GM23338 (cell line): ENCODE data around the gene NFX1. TPM values are rescaled to one million over a fixed set of nuclear protein-coding genes. Genes with fewer than 3 reads are reported as not detected.

ENCODE experiments used
- ATAC-seq: fragments of 200-7000 bp; cut with Tn5 transposase; 3 replicates; pipeline ENCODE4 v1.9.1; 2020
- DNase-seq: peaks from one replicate; pipeline ENCODE4 v3.0.0-alpha.2; 2015; ENCODE audit warnings: low spot score
- H2AFZ ChIP-seq: fragments of 200-600 bp; sonication (generic); 2 replicates; pipeline ENCODE4 v1.8.0; 2016; ENCODE audit warnings: antibody characterized with exemption, mild to moderate bottlenecking, moderate library complexity
- H3F3A ChIP-seq: fragments of 200-600 bp; sonication (generic); replicated peaks from 2 replicates; pipeline ENCODE4 v1.8.0; 2017; ENCODE audit warnings: antibody characterized with exemption, mixed run types, low read depth
- H3K27ac ChIP-seq: fragments of 200-600 bp; sonication (generic); 2 replicates; pipeline ENCODE4 v1.6.1; 2016; ENCODE audit warnings: low read depth
- H3K27me3 ChIP-seq: fragments of 200-600 bp; sonication (generic); 2 replicates; pipeline ENCODE4 v1.8.0; 2016; ENCODE audit warnings: mild to moderate bottlenecking, mixed run types, moderate library complexity; ENCODE audit not compliant: insufficient read depth
- H3K36me3 ChIP-seq: fragments of 200-600 bp; sonication (generic); 2 replicates; pipeline ENCODE4 v1.8.0; 2016; ENCODE audit warnings: mild to moderate bottlenecking; ENCODE audit not compliant: insufficient read depth
- H3K4me1 ChIP-seq: fragments of 200-600 bp; sonication (generic); 2 replicates; pipeline ENCODE4 v1.8.0; 2016; ENCODE audit warnings: mild to moderate bottlenecking, moderate library complexity; ENCODE audit not compliant: insufficient read depth
- H3K4me2 ChIP-seq: fragments of 200-600 bp; sonication (generic); 2 replicates; pipeline ENCODE4 v1.7.1; 2017; ENCODE audit warnings: mixed run types
- H3K4me3 ChIP-seq: fragments of 200-600 bp; sonication (generic); 2 replicates; pipeline ENCODE4 v1.6.1; 2016; ENCODE audit warnings: mixed run types
- H3K79me2 ChIP-seq: fragments of 200-600 bp; sonication (generic); replicated peaks from 2 replicates; pipeline ENCODE4 v1.8.0; 2017; ENCODE audit warnings: mild to moderate bottlenecking; ENCODE audit not compliant: insufficient read depth
- H3K9me2 ChIP-seq: fragments of 200-600 bp; sonication (generic); 2 replicates; pipeline ENCODE4 v1.8.0; 2017; ENCODE audit not compliant: insufficient read depth
- H4K20me1 ChIP-seq: fragments of 200-600 bp; sonication (generic); replicated peaks from 2 replicates; pipeline ENCODE4 v1.8.0; 2017; ENCODE audit warnings: mild to moderate bottlenecking; ENCODE audit not compliant: insufficient read depth
- H3K27ac Mint-ChIP-seq: 2 replicates; pipeline ENCODE4 v1.8.0; 2020; ENCODE audit warnings: inconsistent platforms, mild to moderate bottlenecking, moderate library complexity, mixed read lengths
- H3K27me3 Mint-ChIP-seq: 3 replicates; pipeline ENCODE4 v1.8.0; 2022; ENCODE audit warnings: low read depth, mild to moderate bottlenecking, moderate library complexity, mixed read lengths, inconsistent platforms; ENCODE audit not compliant: insufficient read depth, poor library complexity
- H3K36me3 Mint-ChIP-seq: 3 replicates; pipeline ENCODE4 v1.8.0; 2021; ENCODE audit warnings: low read depth, mild to moderate bottlenecking, inconsistent platforms, moderate library complexity, mixed read lengths
- H3K4me1 Mint-ChIP-seq: 3 replicates; pipeline ENCODE4 v1.8.0; 2020; ENCODE audit warnings: mild to moderate bottlenecking, inconsistent platforms, mixed read lengths
- H3K4me3 Mint-ChIP-seq: 3 replicates; pipeline ENCODE4 v1.8.0; 2021; ENCODE audit warnings: moderate library complexity, mild to moderate bottlenecking, inconsistent platforms, mixed read lengths
- H3K9me3 Mint-ChIP-seq: 3 replicates; pipeline ENCODE4 v1.8.0; 2020; ENCODE audit warnings: moderate library complexity, mild to moderate bottlenecking, inconsistent platforms, mixed read lengths
- CREB1 ChIP-seq: fragments of 250-450 bp; sonication (Bioruptor Pico); IDR thresholded peaks from 2 replicates; pipeline ENCODE4 v1.5.0; 2020; ENCODE audit warnings: low read depth, mild to moderate bottlenecking, moderate library complexity
- CTCF ChIP-seq, 2 experiments: fragments of 200-600 bp in 1 of 2; sonication (generic) in 1 of 2; conservative IDR thresholded peaks; 2 replicates each; pipeline versions ENCODE4 v1.5.1 to v1.6.1; 2016 to 2017; ENCODE audit warnings: antibody characterized with exemption in 2 of 2, low read depth in 2 of 2, mild to moderate bottlenecking in 2 of 2, moderate library complexity in 1 of 2
- EZH2 ChIP-seq: fragments of 200-600 bp; sonication (generic); IDR thresholded peaks from one replicate; pipeline ENCODE4 v1.8.0; 2017; ENCODE audit warnings: antibody characterized with exemption, mild to moderate bottlenecking, low read depth; ENCODE audit not compliant: unreplicated experiment
- JUNB ChIP-seq: IDR thresholded peaks from one replicate; pipeline ENCODE4 v1.6.1; 2016; ENCODE audit warnings: antibody characterized with exemption; ENCODE audit not compliant: unreplicated experiment
- NANOG ChIP-seq: IDR thresholded peaks from 2 replicates; pipeline ENCODE4 v1.6.1; 2016; ENCODE audit warnings: antibody characterized with exemption, borderline replicate concordance
- POLR2AphosphoS5 ChIP-seq: IDR thresholded peaks from 2 replicates; pipeline ENCODE4 v1.6.1; 2016; ENCODE audit warnings: antibody characterized with exemption, low read depth
- REST ChIP-seq: IDR thresholded peaks from one replicate; pipeline ENCODE4 v1.6.1; 2018; ENCODE audit warnings: antibody characterized with exemption; ENCODE audit not compliant: unreplicated experiment
- STAT1 ChIP-seq: IDR thresholded peaks from one replicate; pipeline ENCODE4 v1.6.1; 2016; ENCODE audit warnings: antibody characterized with exemption; ENCODE audit not compliant: unreplicated experiment
- ZNF114 ChIP-seq: fragments of 250-450 bp; sonication (Bioruptor Pico); IDR thresholded peaks from 2 replicates; pipeline ENCODE4 v1.5.0; 2020; ENCODE audit warnings: mild to moderate bottlenecking, moderate library complexity
- ZNF331 ChIP-seq: fragments of 250-450 bp; sonication (Bioruptor Pico); IDR thresholded peaks from 2 replicates; pipeline ENCODE4 v1.5.0; 2020; ENCODE audit warnings: low read depth, mild to moderate bottlenecking, moderate library complexity
- polyA plus RNA-seq: library from polyadenylated mRNA; unstranded; fragments of >200 nt; fragmentation: Nextera tagmentation; extraction: Ambion mirVana; gene quantifications from 2 replicates; pipeline ENCODE4 v1.2.1, GENCODE V29; 2016
- total RNA-seq: library from RNA; depleted of rRNA; stranded (reverse); fragments of >200 nt; shearing (Covaris generic); gene quantifications from 2 replicates; pipeline ENCODE4 v1.2.3, GENCODE V29; 2014
- TF ChIP-seq, protein P1 (sequence below): IDR thresholded peaks from 2 replicates; pipeline ENCODE4 v1.6.1; 2016; ENCODE audit warnings: antibody characterized with exemption

The NFX1 gene
- total and polyA plus RNA-seq, 2 experiments from 2014 or later = 13.9 to 26.1 TPM

GRCh38 chr9:33285502-33285901 lies 4.8 kb upstream of the NFX1 start:
- Histone ChIP-seq H3K4me3 (no peak overlapping the region), H3K36me3 (no peaks in the 10 kb centered on the region), H3F3A (no peaks in the 10 kb centered on the region), H2AFZ (no peak overlapping the region), H3K9me2 (no peaks in the 10 kb centered on the region), H3K79me2 (no peaks in the 10 kb centered on the region), H3K4me2 (no peak overlapping the region), H3K4me1 (no peaks in the 10 kb centered on the region), H4K20me1 (no peaks in the 10 kb centered on the region), H3K27me3 (no peaks in the 10 kb centered on the region), H3K27ac (no peak overlapping the region)
- peaks cover under 1% of the 10 kb centered on the region; the same call in 2 of the 3 replicates for H3K36me3 Mint-ChIP-seq
- H3K27me3 Mint-ChIP-seq = peaks cover 7% of the 10 kb centered on the region
- TF ChIP-seq REST (no peak), JUNB (no peak), NANOG (no peak), ZNF114 (CRISPR knock-in tag) (no peak), CTCF (conservative IDR thresholded peaks at IDR 0.05; ENCODE audit: low read depth in 2 of 2) (no peak), CREB1 (CRISPR knock-in tag) (no peak), ZNF331 (CRISPR knock-in tag) (no peak), STAT1 (no peak), EZH2 (no peak), POLR2AphosphoS5 (no peak)
- TF ChIP-seq, protein P1, sequence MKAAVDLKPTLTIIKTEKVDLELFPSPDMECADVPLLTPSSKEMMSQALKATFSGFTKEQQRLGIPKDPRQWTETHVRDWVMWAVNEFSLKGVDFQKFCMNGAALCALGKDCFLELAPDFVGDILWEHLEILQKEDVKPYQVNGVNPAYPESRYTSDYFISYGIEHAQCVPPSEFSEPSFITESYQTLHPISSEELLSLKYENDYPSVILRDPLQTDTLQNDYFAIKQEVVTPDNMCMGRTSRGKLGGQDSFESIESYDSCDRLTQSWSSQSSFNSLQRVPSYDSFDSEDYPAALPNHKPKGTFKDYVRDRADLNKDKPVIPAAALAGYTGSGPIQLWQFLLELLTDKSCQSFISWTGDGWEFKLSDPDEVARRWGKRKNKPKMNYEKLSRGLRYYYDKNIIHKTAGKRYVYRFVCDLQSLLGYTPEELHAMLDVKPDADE = no peak
- H3K4me1 Mint-ChIP-seq = peaks cover 5% of the 10 kb centered on the region; the same call in 1 of the 3 replicates
- no peak overlapping the region for H3K4me3 Mint-ChIP-seq
- no peaks in the 10 kb centered on the region for H3K9me3 Mint-ChIP-seq
- ATAC-seq (no peak), DNase-seq (no peak)
- no peak overlapping the region for H3K27ac Mint-ChIP-seq
